PFSK-1 (cell line): ENCODE results near the gene NAPSA. TPM values are rescaled to one million over a fixed set of nuclear protein-coding genes. Genes with fewer than 3 reads are reported as not detected.

Experiments
- FOXP2 ChIP-seq: optimal IDR thresholded peaks from 2 replicates; pipeline ENCODE3; 2011; ENCODE audit warnings: borderline replicate concordance, control low read depth, inconsistent platforms; ENCODE audit not compliant: insufficient read depth; ENCODE audit errors: extremely low read length, extremely low read depth
- POLR2AphosphoS5 ChIP-seq: IDR thresholded peaks from 2 replicates; pipeline ENCODE4 v1.6.1; 2012; ENCODE audit warnings: low read depth, mild to moderate bottlenecking, control low read depth, low read length, moderate library complexity
- SIN3A ChIP-seq: IDR thresholded peaks from 2 replicates; pipeline ENCODE4 v1.6.1; 2012; ENCODE audit warnings: mild to moderate bottlenecking, low read length, moderate library complexity, borderline replicate concordance; ENCODE audit not compliant: insufficient read depth
- TAF1 ChIP-seq: IDR thresholded peaks from 2 replicates; pipeline ENCODE4 v1.6.1; 2012; ENCODE audit warnings: low read length, control low read depth, borderline replicate concordance; ENCODE audit not compliant: insufficient read depth
- polyA plus RNA-seq: library from polyadenylated mRNA; unstranded; fragments of >200 nt; gene quantifications from one replicate; pipeline ENCODE4 v1.2.1, GENCODE V29; 2012; ENCODE audit warnings: low read depth, missing spikeins; ENCODE audit not compliant: insufficient read length
- TF ChIP-seq, protein P1 (sequence below), 2 experiments: IDR thresholded peaks; 2 replicates each; pipeline versions ENCODE4 v1.6.1 to v1.8.0; 2011 to 2012; ENCODE audit warnings: low read depth in 2 of 2, low read length in 2 of 2, control low read depth in 1 of 2, inconsistent platforms in 1 of 2, mild to moderate bottlenecking in 1 of 2, moderate library complexity in 1 of 2; ENCODE audit not compliant: insufficient read depth in 1 of 2

NAPSA gene
- 0.39 TPM for polyA plus RNA-seq

DNA sequence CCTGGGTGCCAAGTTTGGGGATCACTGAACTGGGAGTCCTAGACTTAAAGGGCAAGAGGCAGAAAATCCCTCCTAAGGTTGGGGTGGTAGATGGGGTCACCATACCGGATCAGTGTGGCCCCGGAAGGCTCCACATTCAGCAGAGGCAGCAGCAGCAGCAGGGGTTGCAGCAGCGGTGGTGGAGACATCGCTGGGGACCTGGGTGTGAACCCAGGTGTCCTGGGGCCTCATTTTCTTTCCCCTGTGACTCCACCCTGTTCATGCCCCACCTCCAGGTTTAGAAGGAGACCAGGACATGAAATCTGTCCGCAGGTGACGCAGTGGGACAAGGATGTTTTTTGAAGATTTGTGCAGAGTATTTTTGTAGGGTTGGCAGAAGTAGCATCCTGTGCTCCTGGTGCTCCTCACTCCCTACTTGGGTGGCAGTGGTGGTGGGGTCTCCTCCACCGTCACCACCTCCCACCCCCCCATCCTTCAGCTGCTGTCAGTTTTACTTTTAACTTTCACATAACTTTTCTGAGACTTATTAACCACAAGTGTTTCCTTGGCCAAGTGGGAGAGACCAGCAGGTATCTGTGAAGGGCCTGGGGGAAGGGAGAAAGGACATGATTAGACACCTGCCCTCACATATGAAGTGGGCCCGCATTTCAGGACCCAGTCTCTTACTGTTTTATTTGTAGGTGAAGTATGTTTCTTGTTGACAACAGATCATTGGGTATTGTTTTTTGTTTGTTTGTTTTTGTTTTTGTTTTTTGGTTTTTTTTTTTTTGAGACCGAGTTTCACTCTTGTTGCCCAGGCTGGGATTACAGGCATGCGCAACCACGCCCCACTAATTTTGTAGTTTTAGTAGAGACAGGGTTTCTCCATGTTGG is at the start of gene NAPSA:
NAPSA (minus strand) TSS at position 206 of the 873 bp plus-strand sequence; CDS start at position 188, 18 bp downstream.
- TF ChIP-seq TAF1 (no peak), POLR2AphosphoS5 (no peak), SIN3A (no peak), FOXP2 (no peak)
- TF ChIP-seq, protein P1, sequence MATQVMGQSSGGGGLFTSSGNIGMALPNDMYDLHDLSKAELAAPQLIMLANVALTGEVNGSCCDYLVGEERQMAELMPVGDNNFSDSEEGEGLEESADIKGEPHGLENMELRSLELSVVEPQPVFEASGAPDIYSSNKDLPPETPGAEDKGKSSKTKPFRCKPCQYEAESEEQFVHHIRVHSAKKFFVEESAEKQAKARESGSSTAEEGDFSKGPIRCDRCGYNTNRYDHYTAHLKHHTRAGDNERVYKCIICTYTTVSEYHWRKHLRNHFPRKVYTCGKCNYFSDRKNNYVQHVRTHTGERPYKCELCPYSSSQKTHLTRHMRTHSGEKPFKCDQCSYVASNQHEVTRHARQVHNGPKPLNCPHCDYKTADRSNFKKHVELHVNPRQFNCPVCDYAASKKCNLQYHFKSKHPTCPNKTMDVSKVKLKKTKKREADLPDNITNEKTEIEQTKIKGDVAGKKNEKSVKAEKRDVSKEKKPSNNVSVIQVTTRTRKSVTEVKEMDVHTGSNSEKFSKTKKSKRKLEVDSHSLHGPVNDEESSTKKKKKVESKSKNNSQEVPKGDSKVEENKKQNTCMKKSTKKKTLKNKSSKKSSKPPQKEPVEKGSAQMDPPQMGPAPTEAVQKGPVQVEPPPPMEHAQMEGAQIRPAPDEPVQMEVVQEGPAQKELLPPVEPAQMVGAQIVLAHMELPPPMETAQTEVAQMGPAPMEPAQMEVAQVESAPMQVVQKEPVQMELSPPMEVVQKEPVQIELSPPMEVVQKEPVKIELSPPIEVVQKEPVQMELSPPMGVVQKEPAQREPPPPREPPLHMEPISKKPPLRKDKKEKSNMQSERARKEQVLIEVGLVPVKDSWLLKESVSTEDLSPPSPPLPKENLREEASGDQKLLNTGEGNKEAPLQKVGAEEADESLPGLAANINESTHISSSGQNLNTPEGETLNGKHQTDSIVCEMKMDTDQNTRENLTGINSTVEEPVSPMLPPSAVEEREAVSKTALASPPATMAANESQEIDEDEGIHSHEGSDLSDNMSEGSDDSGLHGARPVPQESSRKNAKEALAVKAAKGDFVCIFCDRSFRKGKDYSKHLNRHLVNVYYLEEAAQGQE (IDR thresholded peaks at IDR 0.05; ENCODE audit: insufficient read depth in 1 of 2, low read depth in 2 of 2, low read length in 2 of 2): no peak

DNA sequence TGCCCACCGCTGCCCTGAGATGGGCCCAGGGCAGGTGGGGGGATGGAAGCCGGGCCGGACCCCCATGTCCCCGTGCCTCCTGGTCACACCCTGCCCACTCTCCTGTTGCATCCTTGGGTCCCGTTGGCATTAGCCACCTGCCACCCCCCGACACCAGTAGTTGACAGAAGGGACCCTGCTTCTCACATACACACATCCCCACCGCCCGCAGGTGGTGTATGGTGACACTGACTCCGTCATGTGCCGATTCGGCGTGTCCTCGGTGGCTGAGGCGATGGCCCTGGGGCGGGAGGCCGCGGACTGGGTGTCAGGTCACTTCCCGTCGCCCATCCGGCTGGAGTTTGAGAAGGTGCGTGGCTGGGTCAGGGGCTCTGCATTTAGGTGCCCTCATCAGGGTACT is 48.1 kb upstream of the NAPSA start:
- TF ChIP-seq POLR2AphosphoS5: no peak
- no peak for TF ChIP-seq TAF1
- TF ChIP-seq, protein P1 (IDR thresholded peaks at IDR 0.05; ENCODE audit: insufficient read depth in 1 of 2, low read depth in 2 of 2, low read length in 2 of 2): no peak
- no peak for TF ChIP-seq FOXP2
- TF ChIP-seq SIN3A: no peak

DNA sequence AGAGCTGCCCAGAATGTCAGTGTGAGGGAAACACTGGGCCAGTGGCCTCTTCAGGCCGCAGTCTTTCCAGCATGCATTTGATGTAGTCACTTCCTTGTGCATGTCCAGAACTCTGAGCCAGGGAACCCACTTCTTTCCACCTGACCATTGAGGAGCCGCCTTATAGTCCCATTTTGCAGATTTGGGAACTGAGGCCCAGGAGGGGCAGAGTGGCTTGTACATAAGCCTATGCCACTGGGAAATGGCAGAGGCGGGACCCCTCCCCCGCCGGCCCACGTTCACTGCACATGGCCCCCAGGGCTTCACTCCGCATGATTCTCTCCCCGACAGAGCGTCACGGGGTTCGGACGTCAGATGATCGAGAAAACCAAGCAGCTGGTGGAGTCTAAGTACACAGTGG is 47.7 kb upstream of the NAPSA start:
- no peak for TF ChIP-seq SIN3A
- TF ChIP-seq, protein P1 (IDR thresholded peaks at IDR 0.05; ENCODE audit: insufficient read depth in 1 of 2, low read depth in 2 of 2, low read length in 2 of 2): no peak
- no peak for TF ChIP-seq TAF1
- TF ChIP-seq POLR2AphosphoS5: no peak
- TF ChIP-seq FOXP2: no peak

DNA sequence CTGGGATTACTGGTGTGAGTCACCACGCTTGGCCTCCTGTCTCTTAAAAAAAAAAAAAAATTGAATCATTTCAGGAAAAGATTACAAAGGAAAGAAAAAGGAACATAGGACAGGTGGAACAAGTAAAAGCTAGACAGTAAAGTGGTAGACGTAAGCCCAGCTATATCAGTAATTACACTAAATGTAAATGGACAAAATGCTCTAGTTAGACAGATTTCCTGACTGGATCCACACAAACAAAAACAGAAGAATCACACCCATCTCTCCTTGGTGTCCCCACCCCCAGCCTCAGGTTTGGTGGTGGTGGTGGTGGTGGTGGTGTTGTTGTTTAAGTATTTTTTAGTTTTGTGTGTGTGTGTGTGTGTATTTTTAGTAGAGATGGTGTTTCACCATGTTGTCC is 47.0 kb upstream of the NAPSA start:
- no peak for TF ChIP-seq SIN3A
- no peak for TF ChIP-seq TAF1
- no peak for TF ChIP-seq FOXP2
- no peak for TF ChIP-seq POLR2AphosphoS5
- TF ChIP-seq, protein P1 (IDR thresholded peaks at IDR 0.05; ENCODE audit: insufficient read depth in 1 of 2, low read depth in 2 of 2, low read length in 2 of 2): no peak
